ENCODE measurements around the gene NSD1. TPM values are rescaled to one million over a fixed set of nuclear protein-coding genes. Genes with fewer than 3 reads are reported as not detected.

Gene NSD1
- total RNA-seq, 1 donor, result 53.2 TPM

DNA sequence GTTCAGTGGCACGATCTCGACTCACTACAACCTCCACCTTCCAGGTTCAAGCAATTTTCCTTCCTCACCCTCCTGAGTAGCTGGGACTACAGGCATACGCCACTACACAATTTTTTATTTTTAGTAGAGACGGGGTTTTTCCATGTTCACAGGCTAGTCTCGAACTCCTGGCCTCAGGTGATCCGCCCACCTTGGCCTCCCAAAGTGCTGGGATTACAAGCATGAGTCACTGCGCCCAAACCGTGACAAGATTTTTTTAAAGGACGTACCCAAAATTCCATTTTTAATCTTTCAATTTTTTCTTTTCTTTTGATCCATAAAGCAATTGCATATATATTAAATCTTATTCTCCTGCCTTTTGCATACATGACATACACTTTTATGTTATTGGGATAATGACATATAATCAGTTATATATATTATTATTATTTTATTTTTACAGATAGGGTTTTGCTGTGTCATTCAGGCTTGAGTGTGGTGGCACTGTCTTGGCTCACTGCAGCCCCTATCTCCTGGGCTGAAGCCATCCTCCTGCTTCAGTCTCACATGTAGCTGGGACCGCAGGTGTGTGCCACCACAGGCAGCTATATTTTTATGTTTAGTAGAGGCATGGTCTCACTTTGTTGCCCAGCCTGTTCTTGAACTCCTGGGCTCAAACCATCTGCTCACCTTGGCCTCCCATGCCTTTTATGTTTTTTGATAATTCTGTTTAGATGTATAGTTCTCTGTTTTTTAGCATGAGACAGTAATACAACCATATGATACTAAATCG, 98.1 kb downstream of the NSD1 start:
- H3K4me3 ChIP-seq (ENCODE audit: insufficient read depth, low read length), result no peak overlapping the region
- H4K20me1 ChIP-seq (ENCODE audit: insufficient read depth, low read length), result peaks cover 39% of the 10 kb centered on the region
- no peak overlapping the region for H3K4me2 ChIP-seq (ENCODE audit: insufficient read depth, low read length)
- H3K79me2 ChIP-seq (ENCODE audit: insufficient read depth, low read length), result peaks cover 90% of the 10 kb centered on the region
- H3K4me1 ChIP-seq (ENCODE audit: insufficient read depth, low read length), result peaks cover 18% of the 10 kb centered on the region
- H3K9me3 ChIP-seq (ENCODE audit: low read depth, low read length), result no peaks in the 10 kb centered on the region
- H3K27ac ChIP-seq (ENCODE audit: low read depth, low read length), result peak overlapping the region; percentile 60
- TF ChIP-seq, protein P1, sequence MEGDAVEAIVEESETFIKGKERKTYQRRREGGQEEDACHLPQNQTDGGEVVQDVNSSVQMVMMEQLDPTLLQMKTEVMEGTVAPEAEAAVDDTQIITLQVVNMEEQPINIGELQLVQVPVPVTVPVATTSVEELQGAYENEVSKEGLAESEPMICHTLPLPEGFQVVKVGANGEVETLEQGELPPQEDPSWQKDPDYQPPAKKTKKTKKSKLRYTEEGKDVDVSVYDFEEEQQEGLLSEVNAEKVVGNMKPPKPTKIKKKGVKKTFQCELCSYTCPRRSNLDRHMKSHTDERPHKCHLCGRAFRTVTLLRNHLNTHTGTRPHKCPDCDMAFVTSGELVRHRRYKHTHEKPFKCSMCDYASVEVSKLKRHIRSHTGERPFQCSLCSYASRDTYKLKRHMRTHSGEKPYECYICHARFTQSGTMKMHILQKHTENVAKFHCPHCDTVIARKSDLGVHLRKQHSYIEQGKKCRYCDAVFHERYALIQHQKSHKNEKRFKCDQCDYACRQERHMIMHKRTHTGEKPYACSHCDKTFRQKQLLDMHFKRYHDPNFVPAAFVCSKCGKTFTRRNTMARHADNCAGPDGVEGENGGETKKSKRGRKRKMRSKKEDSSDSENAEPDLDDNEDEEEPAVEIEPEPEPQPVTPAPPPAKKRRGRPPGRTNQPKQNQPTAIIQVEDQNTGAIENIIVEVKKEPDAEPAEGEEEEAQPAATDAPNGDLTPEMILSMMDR (IDR thresholded peaks at IDR 0.05; ENCODE audit: extremely low read depth, low read depth, low read length), result no peak
- no peak for DNase-seq (ENCODE audit: insufficient read length, low spot score, missing footprints)
- H3K27me3 ChIP-seq (ENCODE audit: insufficient read depth, low read length), result no peaks in the 10 kb centered on the region
- H2AFZ ChIP-seq (ENCODE audit: low read length), result no peak overlapping the region
- H3K36me3 ChIP-seq (ENCODE audit: insufficient read depth, low read length), result peaks cover 11% of the 10 kb centered on the region

DNA sequence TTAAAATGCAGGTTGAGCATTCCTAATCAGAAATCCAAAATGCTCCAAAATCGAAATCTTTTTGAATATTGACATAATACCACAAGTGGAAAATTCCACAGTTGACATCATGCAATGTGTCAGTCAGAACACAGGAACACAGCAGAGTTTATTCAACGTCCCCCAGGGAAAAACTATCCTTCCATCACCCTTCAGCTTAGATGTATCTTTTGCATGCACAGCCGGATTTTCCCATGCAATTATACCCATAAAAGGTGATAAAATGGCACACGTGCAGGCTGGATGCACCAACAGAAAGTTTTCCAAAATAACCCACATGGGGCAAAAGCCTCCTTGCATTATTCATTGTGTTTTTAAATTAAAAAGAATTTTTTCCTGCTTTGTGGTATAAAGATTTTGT, 98.8 kb downstream of the NSD1 start:
- H2AFZ ChIP-seq (ENCODE audit: low read length), result no peak overlapping the region
- DNase-seq (ENCODE audit: insufficient read length, low spot score, missing footprints), result no peak
- TF ChIP-seq, protein P1 (IDR thresholded peaks at IDR 0.05; ENCODE audit: extremely low read depth, low read depth, low read length), result no peak
- H3K4me3 ChIP-seq (ENCODE audit: insufficient read depth, low read length), result no peak overlapping the region
- H4K20me1 ChIP-seq (ENCODE audit: insufficient read depth, low read length), result peaks cover 39% of the 10 kb centered on the region
- no peaks in the 10 kb centered on the region for H3K27me3 ChIP-seq (ENCODE audit: insufficient read depth, low read length)
- H3K27ac ChIP-seq (ENCODE audit: low read depth, low read length), result peak overlapping the region; percentile 60
- peak overlapping the region; percentile 17 for H3K4me2 ChIP-seq (ENCODE audit: insufficient read depth, low read length)
- no peaks in the 10 kb centered on the region for H3K9me3 ChIP-seq (ENCODE audit: low read depth, low read length)
- H3K36me3 ChIP-seq (ENCODE audit: insufficient read depth, low read length), result peaks cover 16% of the 10 kb centered on the region
- H3K4me1 ChIP-seq (ENCODE audit: insufficient read depth, low read length), result peaks cover 18% of the 10 kb centered on the region
- peaks cover 86% of the 10 kb centered on the region for H3K79me2 ChIP-seq (ENCODE audit: insufficient read depth, low read length)

DNA sequence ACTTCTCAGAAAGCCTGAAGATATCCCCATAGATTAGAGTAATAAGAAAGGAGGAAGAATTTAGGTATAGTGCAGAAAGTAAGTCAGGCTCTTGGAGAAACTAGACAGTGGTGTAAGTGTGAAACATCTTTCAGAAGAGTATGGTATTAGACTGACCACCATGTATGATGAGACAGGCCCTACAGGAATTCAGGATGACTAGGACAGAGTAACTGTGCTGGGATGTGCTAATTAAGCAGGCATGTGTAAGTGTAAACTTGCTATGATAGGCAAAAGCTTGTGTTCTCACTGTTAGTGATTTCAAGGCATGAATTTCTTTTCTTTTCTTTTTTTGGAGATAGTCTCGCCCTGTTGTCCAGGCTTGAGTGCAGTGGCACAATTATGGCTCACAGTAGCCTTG, 99.2 kb downstream of the NSD1 start:
- Histone ChIP-seq H3K4me1 (ENCODE audit: insufficient read depth, low read length) (peaks cover 18% of the 10 kb centered on the region), H3K36me3 (ENCODE audit: insufficient read depth, low read length) (peaks cover 19% of the 10 kb centered on the region), H3K79me2 (ENCODE audit: insufficient read depth, low read length) (peaks cover 82% of the 10 kb centered on the region), H3K27ac (ENCODE audit: low read depth, low read length) (peak overlapping the region; percentile 60), H3K4me2 (ENCODE audit: insufficient read depth, low read length) (peak overlapping the region; percentile 17), H4K20me1 (ENCODE audit: insufficient read depth, low read length) (peaks cover 39% of the 10 kb centered on the region), H3K9me3 (ENCODE audit: low read depth, low read length) (no peaks in the 10 kb centered on the region), H3K4me3 (ENCODE audit: insufficient read depth, low read length) (no peak overlapping the region), H3K27me3 (ENCODE audit: insufficient read depth, low read length) (no peaks in the 10 kb centered on the region), H2AFZ (ENCODE audit: low read length) (no peak overlapping the region)
- TF ChIP-seq, protein P1 (IDR thresholded peaks at IDR 0.05; ENCODE audit: extremely low read depth, low read depth, low read length), result no peak
- no peak for DNase-seq (ENCODE audit: insufficient read length, low spot score, missing footprints)

DNA sequence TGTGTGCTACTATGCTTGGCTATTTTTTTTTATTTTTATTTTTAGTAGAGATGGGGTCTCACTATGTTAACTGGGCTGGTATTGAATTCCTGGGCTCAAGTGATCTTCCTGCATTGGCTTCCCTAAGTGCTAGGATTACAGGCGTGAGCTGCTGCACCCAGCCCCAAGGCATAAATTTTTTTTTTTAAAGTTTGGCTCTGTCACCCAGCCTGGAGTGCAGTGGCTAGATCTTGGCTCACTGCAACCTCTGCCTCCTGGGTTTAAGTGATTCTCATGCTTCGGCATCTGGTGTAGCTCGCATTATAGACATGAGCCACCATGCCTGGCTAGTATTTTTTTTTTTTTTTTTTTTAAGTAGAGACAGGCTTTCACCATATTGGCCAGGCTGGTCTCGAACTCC, 99.6 kb downstream of the NSD1 start:
- Histone ChIP-seq H3K27me3 (ENCODE audit: insufficient read depth, low read length) (no peaks in the 10 kb centered on the region), H4K20me1 (ENCODE audit: insufficient read depth, low read length) (peaks cover 37% of the 10 kb centered on the region), H3K79me2 (ENCODE audit: insufficient read depth, low read length) (peaks cover 79% of the 10 kb centered on the region), H3K36me3 (ENCODE audit: insufficient read depth, low read length) (peaks cover 23% of the 10 kb centered on the region), H3K4me1 (ENCODE audit: insufficient read depth, low read length) (peaks cover 18% of the 10 kb centered on the region), H3K27ac (ENCODE audit: low read depth, low read length) (peak overlapping the region; percentile 60), H3K4me3 (ENCODE audit: insufficient read depth, low read length) (no peak overlapping the region), H2AFZ (ENCODE audit: low read length) (no peak overlapping the region), H3K9me3 (ENCODE audit: low read depth, low read length) (no peaks in the 10 kb centered on the region), H3K4me2 (ENCODE audit: insufficient read depth, low read length) (peak overlapping the region; percentile 17)
- no peak for DNase-seq (ENCODE audit: insufficient read length, low spot score, missing footprints)
- TF ChIP-seq, protein P1 (IDR thresholded peaks at IDR 0.05; ENCODE audit: extremely low read depth, low read depth, low read length), result no peak

Data from osteoblast (primary cell).